Subcutaneous abdominal adipose tissue (tissue), 5 donors: ENCODE results near the gene GRHPR.

ENCODE experiments used
- H3K27ac ChIP-seq: one replicate; pipeline ENCODE4 v1.7.0; 2013; ENCODE audit warnings: low read depth, mild to moderate bottlenecking, inconsistent platforms, low read length, moderate library complexity
- H3K27me3 ChIP-seq, 5 donors: one replicate each; pipeline ENCODE4 v1.7.0; 2013; ENCODE audit warnings: low read length in 5 of 5, inconsistent platforms in 1 of 5; ENCODE audit not compliant: control insufficient read depth in 5 of 5, insufficient read depth in 4 of 5
- H3K36me3 ChIP-seq, 5 donors: one replicate each; pipeline ENCODE4 v1.7.0; 2013; ENCODE audit warnings: low read length in 5 of 5; ENCODE audit not compliant: control insufficient read depth in 5 of 5, insufficient read depth in 5 of 5
- H3K4me1 ChIP-seq, 5 donors: one replicate each; pipeline ENCODE4 v1.7.0; 2013; ENCODE audit warnings: low read length in 5 of 5, mild to moderate bottlenecking in 3 of 5, moderate library complexity in 1 of 5; ENCODE audit not compliant: control insufficient read depth in 5 of 5, insufficient read depth in 5 of 5
- H3K4me3 ChIP-seq, 5 donors: one replicate each; pipeline ENCODE4 v1.7.0; 2013; ENCODE audit warnings: low read length in 5 of 5, low read depth in 1 of 5
- H3K9ac ChIP-seq, 5 donors: one replicate each; pipeline ENCODE4 v1.7.0; 2013; ENCODE audit warnings: low read length in 5 of 5, mild to moderate bottlenecking in 4 of 5, moderate library complexity in 3 of 5
- H3K9me3 ChIP-seq, 5 donors: one replicate each; pipeline ENCODE4 v1.7.0; 2013; ENCODE audit warnings: low read length in 5 of 5; ENCODE audit not compliant: control insufficient read depth in 5 of 5
- donor health status: healthy.
- donor health status: healthy.
- donor health status: healthy.
- donor health status: healthy.
- donor health status: healthy.

Gene GRHPR

GRCh38 chr9:37410354-37410861 is 12.1 kb upstream of the GRHPR start:
- Histone ChIP-seq H3K9ac (no peak overlapping the region), H3K27me3 (no peaks in the 10 kb centered on the region), H3K36me3 (no peaks in the 10 kb centered on the region), H3K4me1 (peaks cover 0 to 14% (median 6%) of the 10 kb centered on the region in 5 donors), H3K9me3 (no peaks in the 10 kb centered on the region), H3K27ac (no peak overlapping the region), H3K4me3 (no peak overlapping the region)

GRCh38 chr9:37410969-37411785 is 11.3 kb upstream of the GRHPR start:
- Histone ChIP-seq H3K27ac (no peak overlapping the region), H3K9me3 (no peaks in the 10 kb centered on the region), H3K36me3 (no peaks in the 10 kb centered on the region), H3K4me3 (no peak overlapping the region), H3K4me1 (peaks cover 0 to 12% (median 7%) of the 10 kb centered on the region in 5 donors), H3K27me3 (no peaks in the 10 kb centered on the region), H3K9ac (no peak overlapping the region)

DNA sequence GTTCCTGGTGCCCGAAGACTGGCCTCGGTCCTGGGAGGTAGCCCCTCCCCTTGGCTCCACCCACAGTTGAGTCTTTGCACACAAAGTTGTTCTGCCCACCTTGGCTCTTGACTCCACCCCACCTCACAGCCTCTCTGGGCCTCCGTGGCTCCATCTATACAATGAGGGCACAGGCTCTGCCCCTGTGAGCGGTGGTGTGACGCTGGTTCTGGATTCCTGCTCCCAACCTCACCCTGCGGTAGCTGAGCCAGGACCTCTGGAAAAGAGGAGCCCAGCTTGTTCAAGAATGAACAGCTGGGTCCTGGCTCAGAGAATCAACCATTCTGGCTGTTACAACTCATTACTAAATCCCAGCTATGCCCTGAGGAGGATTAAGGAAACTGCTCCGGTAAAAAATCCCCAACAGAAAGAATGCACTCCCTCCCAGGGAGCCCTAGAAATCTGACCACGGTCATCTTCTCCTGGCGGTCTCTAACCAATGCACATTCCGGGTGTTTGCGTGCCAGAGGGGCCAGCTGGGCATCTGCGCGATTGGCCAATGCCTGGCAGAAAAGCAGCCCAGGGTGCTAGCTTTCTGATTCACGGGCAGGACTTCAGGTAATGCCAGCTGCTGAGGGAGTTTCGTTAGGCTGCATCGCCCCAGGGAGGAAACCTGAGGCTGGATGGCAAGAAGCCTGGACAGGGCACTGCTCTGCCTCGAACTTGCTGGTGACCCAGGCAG is 9.9 kb upstream of the GRHPR start:
- no peaks in the 10 kb centered on the region for H3K27me3 ChIP-seq
- H3K9ac ChIP-seq, result no peak overlapping the region
- H3K27ac ChIP-seq, result no peak overlapping the region
- no peaks in the 10 kb centered on the region for H3K9me3 ChIP-seq
- no peak overlapping the region for H3K4me3 ChIP-seq
- peaks cover 0 to 9% (median 7%) of the 10 kb centered on the region in 5 donors for H3K4me1 ChIP-seq
- H3K36me3 ChIP-seq, result no peaks in the 10 kb centered on the region

DNA sequence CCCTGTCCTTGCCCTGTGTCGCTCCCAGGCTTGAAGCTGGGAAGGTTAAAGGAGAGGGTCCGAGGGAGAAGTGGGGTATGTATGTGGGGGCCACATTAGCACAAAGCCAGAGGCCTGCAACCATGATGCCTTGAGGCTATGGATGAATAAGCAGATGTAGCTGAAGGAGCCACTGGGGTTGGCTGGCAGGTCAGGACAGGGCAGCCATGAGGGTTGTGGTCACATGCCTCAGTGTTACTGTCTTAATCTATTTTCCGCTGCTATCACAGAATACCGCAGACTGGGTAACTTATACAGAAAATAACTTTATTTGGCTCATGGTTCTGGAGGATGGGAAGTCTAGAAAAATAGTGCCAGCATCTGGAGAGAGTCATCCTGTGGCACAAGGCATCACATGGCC is 9.2 kb upstream of the GRHPR start:
- Histone ChIP-seq H3K9me3 (no peaks in the 10 kb centered on the region), H3K4me3 (no peak overlapping the region), H3K4me1 (peaks cover 0 to 9% (median 7%) of the 10 kb centered on the region in 5 donors), H3K9ac (no peak overlapping the region), H3K27me3 (no peaks in the 10 kb centered on the region), H3K27ac (no peak overlapping the region), H3K36me3 (no peaks in the 10 kb centered on the region)

GRCh38 chr9:37414503-37414943 is 8.0 kb upstream of the GRHPR start:
- no peak overlapping the region for H3K9ac ChIP-seq
- H3K4me3 ChIP-seq, result no peak overlapping the region

GRCh38 chr9:37415011-37415719 is 7.3 kb upstream of the GRHPR start:
- no peaks in the 10 kb centered on the region for H3K27me3 ChIP-seq
- no peaks in the 10 kb centered on the region for H3K9me3 ChIP-seq
- no peak overlapping the region for H3K4me3 ChIP-seq
- H3K27ac ChIP-seq, result no peak overlapping the region
- no peak overlapping the region for H3K9ac ChIP-seq
- no peaks in the 10 kb centered on the region for H3K36me3 ChIP-seq
- peaks cover 0 to 9% (median 7%) of the 10 kb centered on the region in 5 donors for H3K4me1 ChIP-seq

More at GRCh38 chr9:37414503-37414943, 8.0 kb upstream of the GRHPR start:
- Histone ChIP-seq H3K9me3 (no peaks in the 10 kb centered on the region), H3K36me3 (no peaks in the 10 kb centered on the region), H3K4me1 (peaks cover 0 to 9% (median 7%) of the 10 kb centered on the region in 5 donors), H3K27ac (no peak overlapping the region), H3K27me3 (no peaks in the 10 kb centered on the region)

GRCh38 chr9:37417252-37417803 is 5.2 kb upstream of the GRHPR start:
- Histone ChIP-seq H3K9ac (no peak overlapping the region), H3K4me1 (peaks cover 3 to 15% (median 13%) of the 10 kb centered on the region in 5 donors), H3K36me3 (no peaks in the 10 kb centered on the region), H3K27me3 (no peaks in the 10 kb centered on the region), H3K9me3 (no peaks in the 10 kb centered on the region), H3K4me3 (no peak overlapping the region), H3K27ac (no peak overlapping the region)

DNA sequence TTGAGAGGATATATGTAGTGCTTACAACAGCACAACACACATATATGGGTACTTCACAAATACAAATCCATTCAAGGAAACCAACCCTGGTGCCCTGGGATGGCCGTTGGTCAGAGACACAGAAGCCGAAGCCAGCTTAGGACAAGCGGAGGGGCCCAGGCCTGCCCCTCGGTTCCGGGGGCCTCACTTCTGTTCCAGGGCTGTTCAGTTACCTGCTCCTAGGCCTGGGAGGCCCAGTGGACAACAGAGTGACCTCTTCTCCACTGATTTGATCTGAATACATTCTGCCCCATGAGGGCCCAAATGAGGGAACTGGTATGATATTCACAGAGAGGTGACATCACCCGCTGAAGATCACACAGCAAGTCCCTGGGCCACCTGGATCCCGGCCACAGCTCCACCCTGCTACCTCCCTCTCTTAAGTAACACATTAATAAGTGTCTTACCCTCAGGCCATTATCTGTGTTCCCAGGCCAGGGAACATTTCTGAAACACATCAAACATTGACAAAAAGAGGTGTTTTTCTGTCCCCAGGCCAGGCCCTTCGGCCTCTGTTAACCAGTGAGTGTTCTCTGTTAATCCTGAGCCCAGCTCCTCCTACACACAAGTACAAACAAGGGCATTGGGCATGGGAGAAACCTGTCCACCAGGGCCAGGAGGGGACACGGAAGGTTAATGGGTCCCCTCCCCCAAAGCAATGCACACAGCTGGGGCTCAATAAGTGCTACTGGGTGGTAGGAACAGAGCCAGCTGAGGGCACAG is 4.5 kb upstream of the GRHPR start:
- Histone ChIP-seq H3K4me1 (peaks cover 3 to 20% (median 16%) of the 10 kb centered on the region in 5 donors), H3K27me3 (no peaks in the 10 kb centered on the region), H3K36me3 (no peaks in the 10 kb centered on the region), H3K9me3 (no peaks in the 10 kb centered on the region), H3K27ac (no peak overlapping the region), H3K9ac (no peak overlapping the region), H3K4me3 (no peak overlapping the region)

DNA sequence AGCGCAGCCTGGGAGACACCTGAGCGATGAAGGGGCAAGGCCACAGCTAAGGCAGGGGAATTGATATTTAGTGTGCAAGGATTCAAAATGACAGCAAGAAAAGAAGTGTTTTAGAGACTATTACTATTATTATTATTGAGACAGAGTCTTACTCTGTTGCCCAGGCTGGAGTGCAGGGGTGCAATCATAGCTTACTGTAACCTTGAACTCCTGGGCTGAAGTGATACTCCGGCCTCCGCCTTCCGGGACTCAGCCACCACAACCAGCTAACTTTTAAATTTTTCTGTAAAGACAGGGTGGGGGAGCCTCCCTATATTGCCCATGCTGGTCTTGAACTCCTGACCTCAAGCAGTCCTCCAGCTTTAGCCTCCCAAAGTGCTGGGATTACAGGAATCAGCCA is 3.3 kb upstream of the GRHPR start:
- no peaks in the 10 kb centered on the region for H3K9me3 ChIP-seq
- no peak overlapping the region for H3K4me3 ChIP-seq
- no peaks in the 10 kb centered on the region for H3K27me3 ChIP-seq
- no peak overlapping the region for H3K27ac ChIP-seq
- no peaks in the 10 kb centered on the region for H3K36me3 ChIP-seq
- no peak overlapping the region for H3K9ac ChIP-seq
- H3K4me1 ChIP-seq, result peaks cover 6 to 32% (median 28%) of the 10 kb centered on the region in 5 donors
